HCT116 (cell line): Measurements from ENCODE around the gene RAI14. TPM values are rescaled to one million over a fixed set of nuclear protein-coding genes. Genes with fewer than 3 reads are reported as not detected.

Experiments
- ATAC-seq: fragments of 200-7000 bp; cut with Tn5 transposase; 2 replicates; pipeline ENCODE4 v1.9.1; 2020; ENCODE audit warnings: mild to moderate bottlenecking, moderate library complexity
- BruUV-seq: library from RNA; stranded (reverse); fragments of 400-500 nt; replicated peaks from 2 replicates; lab custom pipeline; 2021; lab: Mats Ljungman, UMichigan
- CTCF ChIA-PET: fragments of 300-600 bp; sonication (Branson Sonifier 250); formaldehyde crosslinking; loops from one replicate; lab custom pipeline; 2021; ENCODE audit warnings: antibody characterized with exemption; lab: Charles Lee
- POLR2A ChIA-PET: fragments of 300-600, 350-600 bp; sonication (Branson Sonifier 250); formaldehyde crosslinking; loops from one replicate; lab custom pipeline; 2021; ENCODE audit warnings: antibody characterized with exemption; lab: Charles Lee
- RAD21 ChIA-PET, 2 experiments: fragments of 300-600 bp; sonication (Branson Sonifier 250); formaldehyde crosslinking; loops; one replicate each; lab custom pipeline; 2023; ENCODE audit warnings: low total read pairs in 2 of 2; ENCODE audit not compliant: uncharacterized antibody in 2 of 2, unreplicated experiment in 2 of 2, low non-redundant PET in 1 of 2; lab: Charles Lee
- DNase-seq: peaks from one replicate; pipeline ENCODE4 v3.0.0-alpha.2; 2010; ENCODE audit warnings: low read depth, low spot score
- H2AFZ ChIP-seq: fragments of 200-600 bp; shearing (Covaris generic), sonication (generic); 2 replicates; pipeline ENCODE4 v1.6.1; 2017; ENCODE audit warnings: low read depth, mixed run types, mixed read lengths, antibody characterized with exemption, low read length; ENCODE audit not compliant: poor library complexity, severe bottlenecking
- H3K27ac ChIP-seq: 2 replicates; pipeline ENCODE4 v1.5.1; 2012; ENCODE audit warnings: low read depth, low read length
- H3K27me3 ChIP-seq: fragments of 200-600 bp; sonication (generic); 2 replicates; pipeline ENCODE4 v1.6.1; 2016; ENCODE audit warnings: mixed run types, low read length, mixed read lengths; ENCODE audit not compliant: insufficient read depth
- H3K36me3 ChIP-seq, 2 experiments: fragments of 200-500 bp in 1 of 2; fragments of 200-600 bp in 1 of 2; sonication (Bioruptor generic) in 1 of 2; sonication (generic) in 1 of 2; 2 replicates each; pipeline versions ENCODE4 v1.5.1 to v1.6.1; 2014 to 2016; ENCODE audit warnings: low read length in 2 of 2, inconsistent platforms in 1 of 2, mixed read lengths in 1 of 2, mixed run types in 1 of 2; ENCODE audit not compliant: insufficient read depth in 2 of 2, control insufficient read depth in 1 of 2
- H3K4me1 ChIP-seq, 2 experiments: fragments of 200-600 bp in 1 of 2; sonication (generic) in 1 of 2; 2 replicates each; pipeline versions ENCODE4 v1.5.1 to v1.6.1; 2012 to 2017; ENCODE audit warnings: low read length in 2 of 2, inconsistent platforms in 1 of 2, mild to moderate bottlenecking in 1 of 2, mixed read lengths in 1 of 2, mixed run types in 1 of 2, moderate library complexity in 1 of 2; ENCODE audit not compliant: insufficient read depth in 2 of 2, control insufficient read depth in 1 of 2
- H3K4me2 ChIP-seq: fragments of 200-600 bp; sonication (generic); 2 replicates; pipeline ENCODE4 v1.6.1; 2017; ENCODE audit warnings: mixed run types, low read length, mixed read lengths
- H3K4me3 ChIP-seq, 2 experiments: fragments of 200-600 bp in 1 of 2; sonication (generic) in 1 of 2; replicated peaks in 1 of 2; 2 replicates each; pipeline ENCODE4 v1.5.1; 2011 to 2016; ENCODE audit warnings: low read length in 2 of 2, control low read depth in 1 of 2, low read depth in 1 of 2, mild to moderate bottlenecking in 1 of 2, mixed read lengths in 1 of 2, mixed run types in 1 of 2
- H3K79me2 ChIP-seq: fragments of 200-600 bp; sonication (generic); 2 replicates; pipeline ENCODE4 v1.6.1; 2017; ENCODE audit warnings: mild to moderate bottlenecking, mixed run types, low read length, moderate library complexity, mixed read lengths; ENCODE audit not compliant: insufficient read depth
- H3K9ac ChIP-seq: fragments of 200-600 bp; sonication (generic); 2 replicates; pipeline ENCODE4 v1.6.1; 2016; ENCODE audit warnings: low read length, mixed read lengths
- H3K9me2 ChIP-seq: fragments of 200-600 bp; sonication (generic), shearing (Covaris generic); 2 replicates; pipeline ENCODE4 v1.6.1; 2017; ENCODE audit warnings: mixed run types, mild to moderate bottlenecking, moderate library complexity; ENCODE audit not compliant: insufficient read depth
- H3K9me3 ChIP-seq, 2 experiments: fragments of 200-500 bp in 1 of 2; fragments of 200-600 bp in 1 of 2; sonication (Bioruptor generic) in 1 of 2; sonication (generic) in 1 of 2; 2 replicates each; pipeline ENCODE4 v1.6.1; 2014 to 2017; ENCODE audit warnings: low read length in 2 of 2, mixed read lengths in 2 of 2, inconsistent platforms in 1 of 2, low read depth in 1 of 2, mild to moderate bottlenecking in 1 of 2, mixed run types in 1 of 2, moderate library complexity in 1 of 2; ENCODE audit not compliant: control insufficient read depth in 1 of 2, insufficient read depth in 1 of 2
- H4K20me1 ChIP-seq: fragments of 200-600 bp; sonication (generic), shearing (Covaris generic); 2 replicates; pipeline ENCODE4 v1.6.1; 2017; ENCODE audit warnings: mixed run types, mild to moderate bottlenecking, moderate library complexity; ENCODE audit not compliant: insufficient read depth
- CBX3 ChIP-seq: IDR thresholded peaks from 2 replicates; pipeline ENCODE4 v1.6.1; 2012; ENCODE audit warnings: low read depth
- CTCF ChIP-seq, 3 experiments: fragments of 200-600 bp in 1 of 3; sonication (generic) in 1 of 3; IDR thresholded peaks in 2 of 3; conservative IDR thresholded peaks in 1 of 3; 2 replicates each; pipeline ENCODE4 v1.5.1; 2012 to 2017; ENCODE audit warnings: low read depth in 2 of 3, low read length in 2 of 3, antibody characterized with exemption in 1 of 3, borderline replicate concordance in 1 of 3, control low read depth in 1 of 3, mild to moderate bottlenecking in 1 of 3, mixed read lengths in 1 of 3, mixed run types in 1 of 3, moderate library complexity in 1 of 3; ENCODE audit not compliant: insufficient read depth in 1 of 3
- EGR1 ChIP-seq: IDR thresholded peaks from 2 replicates; pipeline ENCODE4 v1.6.1; 2012; ENCODE audit warnings: low read depth
- JUND ChIP-seq: IDR thresholded peaks from 2 replicates; pipeline ENCODE4 v1.6.1; 2012
- MAX ChIP-seq: IDR thresholded peaks from 2 replicates; pipeline ENCODE4 v1.6.1; 2012
- REST ChIP-seq: IDR thresholded peaks from 2 replicates; pipeline ENCODE4 v1.6.1; 2012; ENCODE audit warnings: low read depth
- SIN3A ChIP-seq: IDR thresholded peaks from 2 replicates; pipeline ENCODE4 v1.6.1; 2012; ENCODE audit warnings: low read depth
- SRF ChIP-seq: IDR thresholded peaks from 2 replicates; pipeline ENCODE4 v1.6.1; 2012; ENCODE audit warnings: low read depth
- ZBTB33 ChIP-seq: IDR thresholded peaks from 2 replicates; pipeline ENCODE4 v1.6.1; 2011; ENCODE audit warnings: mild to moderate bottlenecking, low read length, moderate library complexity; ENCODE audit not compliant: insufficient replicate concordance; ENCODE audit errors: extremely low read depth
- intact Hi-C: fragments of 100-400 bp; cut with micrococcal nuclease; formaldehyde crosslinking; loops from 2 replicates; pipeline ENCODE4 v1.10.0; 2022
- total RNA-seq: library from RNA; stranded (reverse); gene quantifications from one replicate; pipeline ENCODE4 v1.2.1, GENCODE V29; 2021; ENCODE audit not compliant: unreplicated experiment

Gene RAI14
- total RNA-seq, 1 experiment from 2014 or later = 47.9 TPM

GRCh38 chr5:34844999-34845398, 188.9 kb downstream of the RAI14 start:
- CTCF ChIA-PET = no interaction called here
- H3K79me2 ChIP-seq = no peaks in the 10 kb centered on the region
- H3K9ac ChIP-seq = no peak overlapping the region
- TF ChIP-seq CBX3 (no peak), REST (no peak), JUND (no peak), EGR1 (no peak), SIN3A (no peak), MAX (no peak), ZBTB33 (no peak), CTCF (IDR thresholded peaks at IDR 0.05 in 2 of 3, conservative IDR thresholded peaks at IDR 0.05 in 1 of 3; ENCODE audit: borderline replicate concordance in 1 of 3, insufficient read depth in 1 of 3, low read depth in 2 of 3, low read length in 2 of 3) (no peak), SRF (no peak)
- intact Hi-C loops = no loop called here
- no TSS peak for BruUV-seq
- H3K27me3 ChIP-seq = no peaks in the 10 kb centered on the region
- H2AFZ ChIP-seq = no peak overlapping the region
- DNase-seq (no peak), ATAC-seq (no peak)
- H4K20me1 ChIP-seq = no peaks in the 10 kb centered on the region
- H3K4me3 ChIP-seq = no peak overlapping the region
- peaks cover 4% of the 10 kb centered on the region; the same call in 1 of the 2 replicates for H3K9me2 ChIP-seq
- H3K4me1 ChIP-seq = no peaks in the 10 kb centered on the region; a peak in 1 of 4 replicates
- no peak overlapping the region for H3K4me2 ChIP-seq
- no peak overlapping the region for H3K27ac ChIP-seq
- RAD21 ChIA-PET = no interaction called here
- no peaks in the 10 kb centered on the region for H3K36me3 ChIP-seq
- H3K9me3 ChIP-seq = no peaks in the 10 kb centered on the region
- POLR2A ChIA-PET = no interaction called here
